ENCODE data around the gene ZNF318. TPM values are rescaled to one million over a fixed set of nuclear protein-coding genes. Genes with fewer than 3 reads are reported as not detected.

ZNF318 gene
- total RNA-seq, 1 donor from 2014 or later, result 16.4 TPM

- DNase-seq (no peak), ATAC-seq (no peak)
- no peaks in the 10 kb centered on the region for H3K9me3 ChIP-seq
- intact Hi-C loops (cut with DNase I), result no loop called here
- H3K27ac ChIP-seq, result no peak overlapping the region
- H3K36me3 ChIP-seq, result no peaks in the 10 kb centered on the region
- H3K27me3 ChIP-seq, result no peaks in the 10 kb centered on the region
- peaks cover 2% of the 10 kb centered on the region for H3K4me1 ChIP-seq
- no peak overlapping the region for H3K4me3 ChIP-seq
- no peak for TF ChIP-seq CTCF (IDR thresholded peaks at IDR 0.05)
These were observed 51.4 kb downstream of the ZNF318 start for GRCh38 chr6:43318011-43318410.

GRCh38 chr6:43313813-43314212, 55.6 kb downstream of the ZNF318 start:
- Histone ChIP-seq H3K36me3 (no peaks in the 10 kb centered on the region), H3K4me1 (peaks cover 7% of the 10 kb centered on the region), H3K27me3 (no peaks in the 10 kb centered on the region), H3K4me3 (no peak overlapping the region), H3K27ac (no peak overlapping the region), H3K9me3 (no peaks in the 10 kb centered on the region)
- ATAC-seq, result no peak
- intact Hi-C loops (cut with DNase I), result no loop called here
- TF ChIP-seq CTCF (IDR thresholded peaks at IDR 0.05), result no peak
- no peak for DNase-seq

- intact Hi-C loops (cut with DNase I), result no loop called here
- H3K27ac ChIP-seq, result no peak overlapping the region
- ATAC-seq (peak; percentile 27), DNase-seq (no peak)
- TF ChIP-seq CTCF (IDR thresholded peaks at IDR 0.05), result no peak
- peaks cover 15% of the 10 kb centered on the region for H3K4me1 ChIP-seq
- no peaks in the 10 kb centered on the region for H3K27me3 ChIP-seq
- H3K9me3 ChIP-seq, result no peaks in the 10 kb centered on the region
- no peak overlapping the region for H3K4me3 ChIP-seq
- no peaks in the 10 kb centered on the region for H3K36me3 ChIP-seq
These were observed 57.8 kb downstream of the ZNF318 start for GRCh38 chr6:43311666-43312065.

GRCh38 chr6:43310624-43311023, 58.8 kb downstream of the ZNF318 start:
- no peak overlapping the region for H3K4me3 ChIP-seq
- DNase-seq (no peak), ATAC-seq (no peak)
- H3K36me3 ChIP-seq, result no peaks in the 10 kb centered on the region
- no peak for TF ChIP-seq CTCF (IDR thresholded peaks at IDR 0.05)
- H3K27me3 ChIP-seq, result no peaks in the 10 kb centered on the region
- no peak overlapping the region for H3K27ac ChIP-seq
- peaks cover 15% of the 10 kb centered on the region for H3K4me1 ChIP-seq
- intact Hi-C loops (cut with DNase I), result no loop called here
- no peaks in the 10 kb centered on the region for H3K9me3 ChIP-seq

- Histone ChIP-seq H3K9me3 (no peaks in the 10 kb centered on the region), H3K4me1 (peaks cover 15% of the 10 kb centered on the region), H3K36me3 (no peaks in the 10 kb centered on the region), H3K4me3 (no peak overlapping the region), H3K27me3 (no peaks in the 10 kb centered on the region), H3K27ac (no peak overlapping the region)
- DNase-seq (no peak), ATAC-seq (no peak)
- intact Hi-C loops (cut with DNase I), result no loop called here
- no peak for TF ChIP-seq CTCF (IDR thresholded peaks at IDR 0.05)
These were observed 59.3 kb downstream of the ZNF318 start for GRCh38 chr6:43310134-43310533.

GRCh38 chr6:43308990-43309477, 60.4 kb downstream of the ZNF318 start:
- H3K4me3 ChIP-seq, result peak overlapping the region; percentile 36
- H3K9me3 ChIP-seq, result no peaks in the 10 kb centered on the region
- H3K4me1 ChIP-seq, result peaks cover 15% of the 10 kb centered on the region
- ATAC-seq (no peak), DNase-seq (no peak)
- H3K27me3 ChIP-seq, result no peaks in the 10 kb centered on the region
- H3K36me3 ChIP-seq, result no peaks in the 10 kb centered on the region
- no peak for TF ChIP-seq CTCF (IDR thresholded peaks at IDR 0.05)
- intact Hi-C loops (cut with DNase I), result no loop called here
- no peak overlapping the region for H3K27ac ChIP-seq
